Measurements from ENCODE around the gene AHCYL1. TPM values are rescaled to one million over a fixed set of nuclear protein-coding genes. Genes with fewer than 3 reads are reported as not detected.

The AHCYL1 gene
- polyA plus RNA-seq, 1 donor (not counting 4 experiments of a cell fraction or from before 2014, with no cell fraction given): 64.8 TPM

GRCh38 chr1:110012100-110012780, 27.7 kb downstream of the AHCYL1 start:
- H3K4me1 ChIP-seq (ENCODE audit: control insufficient read depth, extremely low read depth, insufficient read depth, low read length): no peaks in the 10 kb centered on the region
- no peak overlapping the region for H3K4me3 ChIP-seq (ENCODE audit: control insufficient read depth in 2 of 3, extremely low read depth in 1 of 3, insufficient read depth in 2 of 3, low read depth in 1 of 3, low read length in 3 of 3)
- H3K9me3 ChIP-seq (ENCODE audit: control insufficient read depth, low read depth, low read length): no peaks in the 10 kb centered on the region
- no peak for FAIRE-seq
- H3K79me2 ChIP-seq (ENCODE audit: control insufficient read depth, insufficient read depth, low read length): peaks cover 2% of the 10 kb centered on the region
- H3K9ac ChIP-seq (ENCODE audit: control insufficient read depth, extremely low read depth, insufficient read depth, low read length): no peak overlapping the region
- no peak overlapping the region for H3K4me2 ChIP-seq (ENCODE audit: control insufficient read depth, extremely low read depth, insufficient read depth, low read depth, low read length)
- no peak overlapping the region for H2AFZ ChIP-seq (ENCODE audit: control insufficient read depth, low read length)
- H3K9me1 ChIP-seq (ENCODE audit: control insufficient read depth, extremely low read depth, insufficient read depth, low read length): no peaks in the 10 kb centered on the region
- no peaks in the 10 kb centered on the region for H4K20me1 ChIP-seq (ENCODE audit: control insufficient read depth, extremely low read depth, insufficient read depth, low read length)
- H3K27me3 ChIP-seq (ENCODE audit: control insufficient read depth, extremely low read depth, insufficient read depth, low read length): no peaks in the 10 kb centered on the region
- DNase-seq (ENCODE audit: low read depth, low spot score): no peak
- dilution Hi-C loops (cut with MboI; ENCODE audit: extremely low pct_ligation_motif_present, low sequenced_read_pairs): no loop called here
- no peak overlapping the region for H3K27ac ChIP-seq (ENCODE audit: control insufficient read depth, insufficient read depth, low read length)
- H3K36me3 ChIP-seq (ENCODE audit: control insufficient read depth in 2 of 2, extremely low read depth in 1 of 2, insufficient read depth in 2 of 2, low read length in 2 of 2): peaks cover 31 to 38% of the 10 kb centered on the region in 2 experiments
- TF ChIP-seq CTCF (optimal IDR thresholded peaks at IDR 0.05 in 1 of 3, IDR thresholded peaks at IDR 0.05 in 1 of 3, conservative IDR thresholded peaks at IDR 0.05 in 1 of 3; ENCODE audit: extremely low read depth in 1 of 3, insufficient read depth in 2 of 3, low read length in 3 of 3): no peak
- TF ChIP-seq EZH2 (IDR thresholded peaks at IDR 0.05; ENCODE audit: low read length): no peak

- Histone ChIP-seq H3K9ac (ENCODE audit: control insufficient read depth, extremely low read depth, insufficient read depth, low read length) (no peak overlapping the region), H3K9me1 (ENCODE audit: control insufficient read depth, extremely low read depth, insufficient read depth, low read length) (no peaks in the 10 kb centered on the region), H3K36me3 (ENCODE audit: control insufficient read depth in 2 of 2, extremely low read depth in 1 of 2, insufficient read depth in 2 of 2, low read length in 2 of 2) (peaks cover 35 to 37% of the 10 kb centered on the region in 2 experiments), H3K4me1 (ENCODE audit: control insufficient read depth, extremely low read depth, insufficient read depth, low read length) (no peaks in the 10 kb centered on the region), H3K9me3 (ENCODE audit: control insufficient read depth, low read depth, low read length) (no peaks in the 10 kb centered on the region), H3K4me3 (ENCODE audit: control insufficient read depth in 2 of 3, extremely low read depth in 1 of 3, insufficient read depth in 2 of 3, low read depth in 1 of 3, low read length in 3 of 3) (no peak overlapping the region), H3K27me3 (ENCODE audit: control insufficient read depth, extremely low read depth, insufficient read depth, low read length) (no peaks in the 10 kb centered on the region), H3K27ac (ENCODE audit: control insufficient read depth, insufficient read depth, low read length) (no peak overlapping the region), H4K20me1 (ENCODE audit: control insufficient read depth, extremely low read depth, insufficient read depth, low read length) (no peaks in the 10 kb centered on the region), H2AFZ (ENCODE audit: control insufficient read depth, low read length) (no peak overlapping the region), H3K79me2 (ENCODE audit: control insufficient read depth, insufficient read depth, low read length) (no peaks in the 10 kb centered on the region), H3K4me2 (ENCODE audit: control insufficient read depth, extremely low read depth, insufficient read depth, low read depth, low read length) (no peak overlapping the region)
- no peak for TF ChIP-seq EZH2 (IDR thresholded peaks at IDR 0.05; ENCODE audit: low read length)
- no peak for TF ChIP-seq CTCF (optimal IDR thresholded peaks at IDR 0.05 in 1 of 3, IDR thresholded peaks at IDR 0.05 in 1 of 3, conservative IDR thresholded peaks at IDR 0.05 in 1 of 3; ENCODE audit: extremely low read depth in 1 of 3, insufficient read depth in 2 of 3, low read length in 3 of 3)
- FAIRE-seq (no peak), DNase-seq (ENCODE audit: low read depth, low spot score) (no peak)
- dilution Hi-C loops (cut with MboI; ENCODE audit: extremely low pct_ligation_motif_present, low sequenced_read_pairs): no loop called here
Measured at GRCh38 chr1:110017792-110018191, 33.2 kb downstream of the AHCYL1 start.
